AML-193 (cell line): Measurements from ENCODE around the gene NTSR2.

Experiments used
- DNase-seq, 2 experiments: peaks; one replicate each; lab custom pipeline; 2025; lab: John Stamatoyannopoulos, UW

NTSR2 gene

DNA sequence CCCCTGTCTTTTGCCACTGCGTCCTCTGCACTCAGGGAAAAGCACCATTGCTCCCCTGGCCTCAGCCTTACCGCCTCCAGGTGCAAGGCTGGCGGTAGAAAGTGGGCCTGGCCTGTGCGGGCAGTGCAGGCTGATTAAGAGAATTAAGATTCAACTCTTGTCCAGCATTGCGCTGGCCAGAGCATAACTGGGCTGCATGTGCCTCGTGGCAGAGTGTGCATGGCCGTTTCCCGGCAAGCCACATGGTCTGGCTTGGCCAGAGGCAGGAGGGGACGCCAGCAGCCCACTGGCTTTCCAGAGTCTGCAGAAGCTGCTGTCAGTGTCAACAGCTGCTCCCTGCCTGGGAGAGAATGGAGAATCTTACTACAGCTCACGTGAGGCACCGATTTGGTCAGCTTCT lies 12.3 kb downstream of the NTSR2 start:
- DNase-seq = no peak

DNA sequence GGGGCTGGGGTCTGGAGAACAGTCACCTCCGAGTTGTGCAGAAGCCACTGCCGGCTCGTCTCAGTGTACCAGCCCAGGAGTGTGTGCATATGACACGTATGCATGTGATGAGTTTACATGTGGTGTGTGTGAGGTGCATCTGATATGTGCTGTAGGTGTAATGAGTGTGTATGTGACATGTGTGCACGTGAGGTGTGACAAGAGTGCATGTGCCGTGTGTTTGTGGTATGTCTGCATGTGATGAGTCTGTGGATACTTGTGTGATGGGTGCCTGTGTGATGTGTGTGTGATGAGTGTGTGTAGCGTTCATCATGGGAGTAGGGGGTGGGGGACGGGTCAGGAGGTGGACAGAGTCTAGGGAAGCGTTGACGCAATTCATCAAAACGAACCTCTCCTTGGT lies 12.8 kb downstream of the NTSR2 start:
- DNase-seq = no peak

DNA sequence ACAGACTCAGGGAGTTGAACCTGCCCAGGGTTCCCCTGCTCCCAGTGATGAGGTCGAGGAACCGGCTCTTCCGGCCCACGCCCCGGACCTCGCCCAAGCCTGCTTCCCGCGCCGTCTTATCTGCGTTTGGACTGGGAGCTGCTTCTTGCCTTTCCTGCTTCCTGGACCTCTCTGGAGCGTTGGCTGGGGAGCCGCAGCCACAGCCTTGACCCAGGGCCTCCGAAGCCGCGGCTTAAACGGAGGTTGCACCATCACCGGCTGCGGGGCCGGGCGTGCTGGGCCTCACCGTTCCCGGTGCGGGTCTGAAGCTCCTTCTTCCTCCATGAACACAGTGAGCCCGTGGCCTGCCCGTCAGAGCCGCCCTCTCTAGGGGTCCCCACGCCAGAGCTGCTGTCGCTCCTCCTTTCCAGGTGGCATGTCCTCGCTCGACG lies 13.3 kb downstream of the NTSR2 start:
- DNase-seq = no peak

GRCh38 chr2:11656252-11656651 lies 13.7 kb downstream of the NTSR2 start:
- no peak for DNase-seq

DNA sequence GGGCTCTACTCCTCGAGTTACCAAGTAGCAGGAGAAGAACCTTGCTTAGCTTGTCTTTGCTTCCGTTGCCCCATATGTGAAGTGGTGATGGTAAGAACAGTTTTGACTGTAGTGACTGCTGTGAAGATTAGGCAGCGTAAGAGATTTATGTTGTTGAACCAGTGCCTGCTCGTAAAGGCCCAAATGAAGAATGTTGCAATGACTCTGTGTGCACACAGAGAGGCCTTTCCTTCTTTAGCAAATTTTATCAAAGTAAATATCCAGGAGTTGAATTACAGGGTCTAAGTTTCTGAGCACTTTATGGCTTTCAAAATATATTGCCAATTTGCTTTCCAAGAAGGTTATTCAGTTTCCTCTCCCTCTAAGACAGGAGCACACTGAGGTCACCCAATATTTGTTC lies 14.5 kb downstream of the NTSR2 start:
- no peak for DNase-seq

DNA sequence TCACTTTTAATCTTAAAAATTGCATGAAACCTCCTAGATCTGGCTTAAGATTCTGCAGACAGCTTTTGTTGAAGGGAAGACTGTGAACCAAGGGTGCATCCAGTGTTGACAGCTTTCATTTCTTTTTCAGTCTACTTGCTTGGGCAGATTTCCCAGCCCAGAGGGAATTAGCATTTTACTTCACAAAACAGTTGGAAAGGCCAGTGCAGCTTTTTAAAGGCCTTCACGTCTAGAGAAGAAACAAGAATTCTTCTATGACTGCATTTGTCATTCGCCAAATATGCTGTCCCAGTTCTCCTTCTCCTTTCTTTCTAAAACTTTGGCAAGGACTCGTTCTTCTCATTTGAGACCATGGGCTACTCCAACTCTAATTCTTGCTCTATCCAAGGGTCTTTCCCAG lies 17.4 kb downstream of the NTSR2 start:
- DNase-seq = no peak

- DNase-seq = no peak
These were observed 18.0 kb downstream of the NTSR2 start for GRCh38 chr2:11651856-11652548.

GRCh38 chr2:11649093-11649492 lies 20.9 kb downstream of the NTSR2 start:
- DNase-seq = no peak

DNA sequence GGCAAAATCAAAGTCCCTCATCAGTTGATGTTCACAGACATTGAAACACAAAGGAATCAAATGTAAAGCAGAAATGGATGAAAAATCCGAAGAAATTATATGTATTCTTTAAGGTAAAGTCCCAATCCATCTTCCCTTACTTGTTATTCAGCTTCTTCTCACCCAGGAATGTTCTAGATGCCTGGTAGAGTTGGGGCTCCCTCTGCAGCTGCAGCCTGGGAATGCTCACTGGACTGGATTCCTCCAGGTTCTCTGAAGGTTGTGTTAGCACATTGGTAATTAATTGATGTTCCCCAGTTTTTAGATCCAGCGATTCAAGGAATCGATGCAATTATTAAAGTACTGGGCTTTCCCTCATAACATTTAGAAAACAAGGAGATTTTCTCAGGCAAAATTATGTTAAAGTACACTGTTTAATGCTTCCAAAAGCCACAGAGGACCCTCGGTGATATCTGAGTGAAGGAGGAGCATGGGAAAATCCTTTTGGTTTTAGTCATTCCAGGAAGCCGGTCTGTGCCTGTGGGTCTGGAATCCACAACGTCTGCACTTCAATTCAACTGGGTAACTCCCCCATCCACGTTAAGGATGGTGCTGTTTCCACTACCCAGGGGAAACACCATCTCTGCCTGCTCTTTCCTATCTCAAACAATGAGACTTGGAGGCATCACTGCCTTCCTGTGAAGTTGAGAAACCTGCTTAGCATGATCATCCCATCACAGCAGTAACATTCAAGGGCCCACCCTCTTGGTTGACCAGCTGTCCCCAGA lies 22.0 kb downstream of the NTSR2 start:
- no peak for DNase-seq

GRCh38 chr2:11646530-11646929 lies 23.5 kb downstream of the NTSR2 start:
- DNase-seq = no peak

DNA sequence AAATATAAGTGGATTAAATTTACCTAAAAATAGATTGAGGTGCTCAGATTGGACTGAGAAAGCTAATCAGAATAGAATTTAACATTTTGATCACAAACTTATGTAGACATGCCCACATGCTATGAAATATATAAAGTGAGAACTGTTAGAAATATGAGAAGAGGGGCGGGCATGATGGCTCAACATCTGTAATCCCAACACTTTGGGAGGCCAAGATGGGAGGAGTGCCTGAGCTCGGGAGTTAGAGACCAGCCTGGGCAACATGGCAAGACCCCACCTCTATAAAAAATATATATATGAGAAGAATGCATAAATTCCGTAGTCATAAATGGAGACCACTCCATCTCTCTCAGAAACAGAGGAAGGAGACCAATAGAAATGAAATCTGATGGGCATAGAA lies 25.7 kb downstream of the NTSR2 start:
- DNase-seq = no peak

DNA sequence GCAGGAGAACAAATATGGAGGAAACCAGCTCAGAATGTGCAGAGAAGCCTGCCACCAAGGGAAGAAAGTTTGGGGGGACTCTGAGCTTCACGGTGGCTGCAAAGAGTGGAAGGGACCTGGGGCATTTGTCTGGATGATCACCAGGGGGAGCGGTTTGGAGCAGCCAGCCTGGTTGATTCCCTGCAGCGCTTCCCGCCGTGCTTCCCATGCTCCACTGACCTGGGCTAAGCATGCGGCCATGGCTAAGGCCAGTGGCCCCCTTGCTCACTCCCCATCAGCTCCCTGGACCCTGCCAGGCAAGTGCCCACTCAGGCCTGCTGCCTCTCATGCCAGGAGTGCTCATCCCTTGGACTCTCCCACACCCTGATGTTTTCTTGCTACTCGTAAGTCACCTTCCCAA lies 27.0 kb downstream of the NTSR2 start:
- DNase-seq = no peak

DNA sequence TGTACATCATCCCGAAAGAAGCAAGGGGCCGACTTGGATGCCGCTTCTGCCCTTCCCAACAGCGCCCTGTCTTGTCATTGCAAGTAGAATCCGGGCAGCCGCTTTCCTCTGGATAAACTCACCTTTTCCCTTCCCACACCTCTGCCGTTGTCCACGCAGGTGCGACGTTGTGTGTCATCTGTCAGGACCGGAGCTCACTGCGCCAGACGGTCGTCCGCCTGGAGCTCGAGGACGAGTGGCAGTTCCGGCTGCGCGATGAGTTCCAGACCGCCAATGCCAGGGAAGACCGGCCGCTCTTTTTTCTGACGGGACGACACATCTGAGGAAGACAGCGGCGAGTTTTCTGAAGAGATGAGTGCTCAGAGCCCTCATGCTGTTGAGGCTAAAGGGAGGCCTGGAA lies 29.9 kb downstream of the NTSR2 start:
- no peak for DNase-seq

DNA sequence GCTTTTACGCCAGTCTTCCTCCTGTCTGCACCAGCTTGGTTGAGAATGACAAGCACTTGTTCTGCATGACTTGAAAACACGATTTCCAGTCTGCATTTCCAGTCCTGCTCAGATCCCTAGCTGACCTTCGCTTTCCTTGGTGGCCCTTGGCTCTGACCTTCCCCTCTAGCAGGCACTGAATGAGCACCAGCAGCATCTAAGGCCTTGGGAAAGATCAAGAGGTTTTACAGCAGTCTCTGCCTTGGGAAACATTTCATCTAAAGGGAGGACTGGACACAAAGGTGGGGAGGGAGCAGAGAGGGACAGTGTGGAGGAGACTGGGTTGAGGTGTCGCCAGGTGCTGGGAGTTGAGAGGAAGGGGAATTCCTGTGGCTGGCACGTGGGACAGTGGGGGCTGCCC lies 30.5 kb downstream of the NTSR2 start:
- no peak for DNase-seq

DNA sequence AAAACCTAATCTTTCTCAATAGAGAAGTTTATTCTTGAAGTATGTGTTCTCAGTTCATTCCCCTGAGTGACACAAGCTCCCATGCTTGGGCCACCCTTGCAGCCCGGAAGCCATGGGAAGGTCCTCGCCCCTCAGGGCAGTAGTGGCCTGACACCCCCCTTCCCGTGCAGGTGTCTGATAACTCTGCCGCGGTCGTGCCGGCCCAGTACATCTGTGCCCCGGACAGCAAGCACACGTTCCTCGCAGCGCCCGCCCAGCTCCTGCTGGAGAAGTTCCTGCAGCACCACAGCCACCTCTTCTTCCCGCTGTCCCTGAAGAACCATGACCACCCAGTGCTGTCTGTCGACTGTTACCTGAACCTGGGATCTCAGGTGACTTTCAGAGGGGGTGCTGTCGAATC lies 32.4 kb downstream of the NTSR2 start:
- DNase-seq = no peak

GRCh38 chr2:11636593-11637295 lies 33.3 kb downstream of the NTSR2 start:
- DNase-seq = no peak

DNA sequence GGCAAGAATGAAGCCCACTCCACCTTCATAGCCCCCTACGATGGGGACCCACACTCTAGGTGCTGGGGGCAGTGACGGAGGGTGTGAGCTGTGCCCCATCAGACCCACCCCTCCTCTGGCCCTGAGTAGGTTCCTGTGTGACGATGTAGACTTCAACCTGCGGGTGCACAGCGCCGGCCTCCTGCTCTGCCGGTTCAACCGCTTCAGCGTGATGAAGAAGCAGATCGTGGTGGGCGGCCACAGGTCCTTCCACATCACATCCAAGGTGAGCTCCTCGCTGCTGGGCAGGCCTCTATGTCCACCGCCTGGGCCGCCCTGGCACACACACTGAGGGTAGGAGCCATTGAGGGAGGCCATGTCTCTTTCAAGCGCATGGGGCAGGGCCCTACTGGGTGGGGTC lies 34.9 kb downstream of the NTSR2 start:
- no peak for DNase-seq

DNA sequence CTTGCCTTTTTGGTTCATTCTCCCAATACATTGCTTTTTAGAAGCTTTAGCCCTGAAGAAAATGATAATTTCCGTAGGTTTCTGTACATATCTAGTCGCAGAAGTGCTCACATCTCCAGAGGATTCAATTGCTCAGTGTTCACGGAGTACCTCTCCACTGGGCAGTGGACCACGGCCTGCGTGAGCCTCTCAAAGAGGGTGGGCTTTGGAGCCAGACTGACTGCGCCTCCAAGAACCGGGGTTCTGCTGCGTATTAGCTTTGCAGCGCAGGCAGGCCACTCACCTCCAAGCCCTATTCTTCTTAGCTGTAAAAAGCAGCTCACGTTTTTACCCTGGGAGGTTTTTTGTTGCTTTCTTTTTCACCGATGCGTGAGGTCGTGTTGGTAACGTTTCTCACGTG lies 35.4 kb downstream of the NTSR2 start:
- no peak for DNase-seq

DNA sequence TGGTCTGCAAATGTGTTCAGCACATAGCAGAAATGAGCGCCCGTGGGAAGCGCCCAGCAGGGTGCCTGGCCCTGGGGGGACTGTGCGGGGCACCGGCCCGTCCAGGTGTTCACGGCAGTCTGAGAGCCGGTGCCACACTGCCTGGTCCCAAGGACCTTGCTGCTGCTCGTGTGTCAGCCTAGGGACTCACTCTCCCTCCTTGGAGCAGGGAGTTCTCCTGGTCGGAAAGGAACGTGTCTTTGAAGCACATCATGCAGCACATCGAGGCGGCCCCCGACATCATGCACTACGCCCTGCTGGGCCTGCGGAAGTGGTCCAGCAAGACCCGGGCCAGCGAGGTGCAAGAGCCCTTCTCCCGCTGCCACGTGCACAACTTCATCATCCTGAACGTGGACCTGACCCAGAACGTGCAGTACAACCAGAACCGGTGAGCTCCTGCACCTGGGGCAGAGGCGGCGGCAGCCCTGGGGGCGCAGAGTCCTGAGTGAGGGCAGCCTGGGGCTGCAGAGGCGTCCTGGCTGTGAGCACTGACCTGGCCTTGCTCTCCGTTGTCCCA lies 36.0 kb downstream of the NTSR2 start:
- no peak for DNase-seq

DNA sequence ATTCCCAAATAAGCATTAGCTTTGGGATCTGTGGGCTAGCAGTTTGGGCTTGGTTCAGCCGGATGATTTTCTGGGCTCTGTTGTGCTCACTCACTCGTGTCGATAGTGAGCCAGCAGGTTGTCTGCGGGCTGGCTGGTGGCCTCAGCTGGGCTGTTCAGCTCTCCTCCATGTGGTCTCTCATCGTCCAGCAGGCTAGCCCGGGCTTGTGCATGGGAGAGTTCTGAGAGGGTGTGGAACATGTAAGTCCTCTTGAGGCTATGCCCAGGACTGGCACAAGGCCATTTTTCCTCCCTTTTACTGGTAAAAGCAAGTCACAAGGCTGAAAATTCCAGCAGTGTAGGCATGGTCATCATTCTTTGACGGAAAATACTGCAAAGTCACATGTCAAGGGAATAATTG lies 38.5 kb downstream of the NTSR2 start:
- DNase-seq = no peak

DNA sequence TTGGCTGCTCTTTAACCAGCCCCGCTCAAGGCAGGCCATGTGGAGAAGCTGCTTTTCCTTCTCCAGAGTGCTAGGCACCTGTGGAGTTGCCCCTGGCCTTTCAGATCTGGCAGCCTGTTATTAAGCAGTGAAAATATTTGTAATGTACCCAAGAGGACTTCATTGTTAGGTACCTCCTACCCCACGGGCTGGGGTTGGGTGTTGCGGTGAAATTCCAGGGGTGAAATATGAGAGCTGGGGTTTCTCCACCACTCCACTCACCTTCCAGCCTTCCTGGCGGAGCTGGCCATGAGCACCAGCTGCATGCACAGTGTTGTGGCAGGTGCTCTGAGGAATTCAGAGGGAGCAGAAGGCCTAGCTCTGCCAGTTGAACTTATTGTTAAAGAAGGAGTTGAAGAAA lies 39.1 kb downstream of the NTSR2 start:
- no peak for DNase-seq

- no peak for DNase-seq
These were observed 40.1 kb downstream of the NTSR2 start for GRCh38 chr2:11629851-11630250.

DNA sequence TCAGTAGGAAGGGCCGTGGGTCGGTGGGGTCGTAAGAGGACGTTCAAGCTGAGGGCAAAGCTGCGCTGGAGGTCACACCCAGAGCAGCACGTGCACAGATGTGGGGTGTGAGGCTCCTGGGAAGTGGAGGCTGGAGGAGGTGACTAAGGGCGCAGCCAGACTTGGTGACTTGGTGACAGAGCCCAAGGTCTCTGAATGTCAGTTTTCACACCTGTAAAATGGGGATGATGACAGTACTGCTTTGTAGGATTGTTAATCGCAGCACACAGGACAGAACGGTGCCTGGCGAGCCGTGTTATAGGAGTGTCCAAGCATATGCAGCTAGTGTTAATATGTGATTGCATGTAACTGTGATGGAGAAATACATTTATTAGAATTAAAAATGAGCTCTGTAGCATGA lies 40.8 kb downstream of the NTSR2 start:
- DNase-seq = no peak
